Natural killer cell (primary cell): ENCODE data around the gene KAZN. TPM values are rescaled to one million over a fixed set of nuclear protein-coding genes. Genes with fewer than 3 reads are reported as not detected.

ENCODE experiments used
- ATAC-seq, 3 donors: fragments of 150-1000 bp in 2 of 3; fragments of 200-7000 bp in 1 of 3; cut with Tn5 transposase; 1 replicate in 1 of 3; 2 replicates in 2 of 3; pipeline ENCODE4 v1.10.0; 2021; ENCODE audit warnings: mild to moderate bottlenecking in 2 of 3, moderate library complexity in 2 of 3
- DNase-seq, 2 donors: peaks; one replicate each; pipeline versions ENCODE4 v3.0.0 to v3.0.0-alpha.2; 2013 to 2021; ENCODE audit warnings: mixed read lengths in 1 of 2
- H3K27ac ChIP-seq: one replicate; pipeline ENCODE4 v1.5.1; 2013; ENCODE audit warnings: mild to moderate bottlenecking, low read length
- H3K27me3 ChIP-seq: one replicate; pipeline ENCODE4 v1.6.1; 2013; ENCODE audit warnings: low read length; ENCODE audit not compliant: control insufficient read depth, insufficient read depth
- H3K36me3 ChIP-seq: one replicate; pipeline ENCODE4 v1.6.1; 2013; ENCODE audit warnings: low read length; ENCODE audit not compliant: control insufficient read depth, insufficient read depth
- H3K4me1 ChIP-seq: one replicate; pipeline ENCODE4 v1.6.1; 2013; ENCODE audit warnings: low read length; ENCODE audit not compliant: control insufficient read depth, insufficient read depth
- H3K4me3 ChIP-seq: one replicate; pipeline ENCODE4 v1.5.1; 2013; ENCODE audit warnings: low read length
- H3K9me3 ChIP-seq: one replicate; pipeline ENCODE4 v1.6.1; 2013; ENCODE audit warnings: low read length; ENCODE audit not compliant: control insufficient read depth, insufficient read depth
- H3K27ac Mint-ChIP-seq, 2 donors: one replicate each; pipeline ENCODE4 v1.8.0; 2022; ENCODE audit warnings: mild to moderate bottlenecking in 2 of 2, mixed read lengths in 2 of 2, moderate library complexity in 1 of 2
- H3K27me3 Mint-ChIP-seq, 2 donors: one replicate each; pipeline ENCODE4 v1.8.0; 2022; ENCODE audit warnings: low read depth in 2 of 2, mixed read lengths in 2 of 2
- H3K36me3 Mint-ChIP-seq: one replicate; pipeline ENCODE4 v1.8.0; 2022; ENCODE audit warnings: mixed read lengths
- H3K4me1 Mint-ChIP-seq, 2 donors: one replicate each; pipeline ENCODE4 v1.8.0; 2022; ENCODE audit warnings: mixed read lengths in 2 of 2
- H3K4me3 Mint-ChIP-seq: one replicate; pipeline ENCODE4 v1.8.0; 2022; ENCODE audit warnings: mild to moderate bottlenecking, moderate library complexity, mixed read lengths
- H3K9me3 Mint-ChIP-seq, 2 donors: one replicate each; pipeline ENCODE4 v1.8.0; 2022; ENCODE audit warnings: mixed read lengths in 2 of 2
- CTCF ChIP-seq: fragments of 200-600 bp; IDR thresholded peaks from one replicate; pipeline ENCODE4 v1.8.0; 2022; ENCODE audit warnings: antibody characterized with exemption
- WGBS: methylation state at CpG from one replicate; pipeline ENCODE4 v1.1.7; 2013; ENCODE audit warnings: missing lambda C conversion rate; ENCODE audit not compliant: insufficient coverage; 5-methylcytosine and 5-hydroxymethylcytosine counted together
- intact Hi-C: fragments of 100-400 bp; cut with micrococcal nuclease; formaldehyde crosslinking; loops from one replicate; pipeline ENCODE4 v1.14.2; 2022
- total RNA-seq, 4 donors: library from RNA; stranded (reverse); fragments of 120-200 nt in 1 of 4; gene quantifications; one replicate each; pipeline versions ENCODE4 v1.2.3 to v1.2.4, GENCODE V29; 2013 to 2022

KAZN gene
- total RNA-seq, 3 donors from 2014 or later (not counting 1 experiment from before 2014, with no cell fraction given): 1.2 to 2.0 (median 1.7) TPM

- no peaks in the 10 kb centered on the region for H3K27me3 ChIP-seq
- intact Hi-C loops: no loop called here
- H3K9me3 ChIP-seq: no peaks in the 10 kb centered on the region
- Mint-ChIP-seq H3K4me1 (peaks cover 7 to 9% of the 10 kb centered on the region in 2 donors), H3K36me3 (no peaks in the 10 kb centered on the region), H3K4me3 (no peak overlapping the region), H3K9me3 (no peaks in the 10 kb centered on the region), H3K27me3 (peaks cover 0 to 3% of the 10 kb centered on the region in 2 donors), H3K27ac (no peak overlapping the region)
- H3K27ac ChIP-seq: no peak overlapping the region
- TF ChIP-seq CTCF: no peak
- WGBS: 82% methylated on average over 4 of the region's 4 CpGs
- no peak for DNase-seq
- H3K4me1 ChIP-seq: peaks cover 17% of the 10 kb centered on the region
- ATAC-seq: no peak
- no peak overlapping the region for H3K4me3 ChIP-seq
- no peaks in the 10 kb centered on the region for H3K36me3 ChIP-seq
These were observed 366.2 kb downstream of the KAZN start for GRCh38 chr1:14964711-14965055.

GRCh38 chr1:14968251-14968851, 369.9 kb downstream of the KAZN start:
- peaks cover 3 to 11% of the 10 kb centered on the region in 2 donors for H3K27me3 Mint-ChIP-seq
- Histone ChIP-seq H3K36me3 (no peaks in the 10 kb centered on the region), H3K4me1 (peaks cover 17% of the 10 kb centered on the region), H3K27me3 (no peaks in the 10 kb centered on the region), H3K4me3 (no peak overlapping the region), H3K27ac (no peak overlapping the region), H3K9me3 (no peaks in the 10 kb centered on the region)
- DNase-seq (no peak), ATAC-seq (no peak)
- no peak for TF ChIP-seq CTCF
- peaks cover 7 to 9% of the 10 kb centered on the region in 2 donors for H3K4me1 Mint-ChIP-seq
- no peaks in the 10 kb centered on the region for H3K36me3 Mint-ChIP-seq
- WGBS: 89% methylated on average over 15 of the region's 15 CpGs
- no peak overlapping the region for H3K27ac Mint-ChIP-seq
- H3K4me3 Mint-ChIP-seq: no peak overlapping the region
- no peaks in the 10 kb centered on the region for H3K9me3 Mint-ChIP-seq
- intact Hi-C loops: no loop called here

- H3K9me3 Mint-ChIP-seq: no peaks in the 10 kb centered on the region
- peak; percentile 83 to 92 (median 83) for ATAC-seq
- H3K4me3 Mint-ChIP-seq: peak overlapping the region; percentile 18
- H3K27ac Mint-ChIP-seq: no peak overlapping the region
- Histone ChIP-seq H3K4me1 (peaks cover 17% of the 10 kb centered on the region), H3K27me3 (no peaks in the 10 kb centered on the region), H3K36me3 (no peaks in the 10 kb centered on the region), H3K9me3 (no peaks in the 10 kb centered on the region), H3K27ac (no peak overlapping the region), H3K4me3 (no peak overlapping the region)
- 58% methylated on average over 6 of the region's 7 CpGs for WGBS
- TF ChIP-seq CTCF: no peak
- peaks cover 7 to 9% of the 10 kb centered on the region in 2 donors for H3K4me1 Mint-ChIP-seq
- peak in 1 of 2 donors; percentile 58 for DNase-seq
- intact Hi-C loops: no loop called here
- H3K36me3 Mint-ChIP-seq: no peaks in the 10 kb centered on the region
- H3K27me3 Mint-ChIP-seq: peaks cover 3 to 11% of the 10 kb centered on the region in 2 donors
These were observed 370.5 kb downstream of the KAZN start for GRCh38 chr1:14969006-14969405.
